ENCODE data around the gene CCDC85C.
A peak's percentile ranks its signal among the peaks of the same experiment; 100 is the strongest.

CCDC85C gene

GRCh38 chr14:99603471-99604277 is at the start of gene CCDC85C:
CCDC85C (minus strand) TSS chr14:99604207; CDS start chr14:99603959, 248 bp downstream.
- no peak for TF ChIP-seq FOXP2 (optimal IDR thresholded peaks at IDR 0.05; ENCODE audit: control extremely low read depth, extremely low read length, insufficient read depth)
- TF ChIP-seq POLR2AphosphoS5 (IDR thresholded peaks at IDR 0.05; ENCODE audit: borderline replicate concordance, low read depth, low read length) = no peak
- no peak for TF ChIP-seq EZH2 (IDR thresholded peaks at IDR 0.05)
- Histone ChIP-seq H3K9ac (ENCODE audit: insufficient read length) (peak within 1 kb of the TSS; percentile 81), H3K9me3 (ENCODE audit: low read depth, low read length) (no peaks in the 10 kb centered on the region), H3K36me3 (ENCODE audit: insufficient read depth, low read length) (no peaks in the 10 kb centered on the region), H3K27ac (peak within 1 kb of the TSS; percentile 73), H3K4me3 (peak within 1 kb of the TSS; percentile 97)
- DNase-seq (ENCODE audit: low read depth, low spot score) = no peak

DNA sequence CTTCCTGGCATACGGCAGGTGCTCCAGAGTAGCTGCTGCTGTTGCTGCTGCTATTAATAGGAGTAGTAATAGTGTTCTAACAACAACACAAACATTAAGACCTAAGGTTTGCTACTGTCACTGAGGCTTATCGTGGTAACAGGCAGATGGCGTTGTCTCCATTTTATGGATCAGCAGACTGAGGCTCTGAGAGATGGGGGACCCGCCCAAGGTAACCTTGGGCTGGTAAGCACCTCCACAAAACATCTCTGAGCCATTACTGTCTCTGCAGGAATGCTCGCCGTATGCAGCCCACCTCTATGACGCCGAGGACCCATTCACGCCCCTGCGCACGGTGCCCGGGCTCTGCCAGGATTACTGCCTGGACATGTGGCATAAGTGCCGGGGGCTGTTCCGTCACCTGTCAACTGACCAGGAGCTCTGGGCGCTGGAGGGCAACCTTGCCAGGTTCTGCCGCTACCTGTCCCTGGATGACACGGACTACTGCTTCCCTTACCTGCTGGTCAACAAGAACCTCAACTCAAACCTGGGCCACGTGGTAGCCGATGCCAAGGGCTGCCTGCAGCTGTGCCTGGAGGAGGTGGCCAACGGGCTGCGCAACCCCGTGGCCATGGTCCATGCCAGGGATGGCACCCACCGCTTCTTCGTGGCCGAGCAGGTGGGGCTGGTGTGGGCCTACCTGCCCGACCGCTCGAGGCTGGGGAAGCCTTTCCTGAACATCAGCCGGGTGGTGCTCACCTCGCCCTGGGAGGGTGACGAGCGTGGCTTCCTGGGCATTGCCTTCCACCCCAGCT is 48.1 kb upstream of the CCDC85C start:
- Histone ChIP-seq H3K9me3 (ENCODE audit: low read depth, low read length) (no peaks in the 10 kb centered on the region), H3K9ac (ENCODE audit: insufficient read length) (no peak overlapping the region), H3K4me3 (no peak overlapping the region), H3K27ac (no peak overlapping the region), H3K36me3 (ENCODE audit: insufficient read depth, low read length) (no peaks in the 10 kb centered on the region)
- no peak for DNase-seq (ENCODE audit: low read depth, low spot score)
- TF ChIP-seq EZH2 (IDR thresholded peaks at IDR 0.05) (no peak), POLR2AphosphoS5 (IDR thresholded peaks at IDR 0.05; ENCODE audit: borderline replicate concordance, low read depth, low read length) (no peak), FOXP2 (optimal IDR thresholded peaks at IDR 0.05; ENCODE audit: control extremely low read depth, extremely low read length, insufficient read depth) (no peak)

DNA sequence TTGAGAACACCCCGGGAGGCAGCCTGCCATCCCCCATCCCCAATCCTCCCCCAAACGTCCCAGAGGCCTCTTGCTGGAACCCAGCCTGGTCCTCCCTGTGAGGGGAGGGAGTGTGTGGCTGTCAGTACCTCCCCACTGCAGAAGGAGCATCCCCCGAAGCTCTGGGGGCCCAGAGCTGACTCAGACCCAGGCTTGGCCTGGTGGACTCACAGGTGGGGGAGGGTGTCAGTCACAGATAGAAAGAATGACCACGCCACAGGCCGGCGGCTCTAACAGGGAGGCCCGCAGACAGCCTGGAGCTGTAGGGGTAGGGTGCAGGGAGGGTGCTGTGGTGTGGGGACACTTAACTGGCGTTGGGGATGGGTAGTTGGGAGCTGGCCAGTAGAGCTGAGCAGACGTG is 46.2 kb upstream of the CCDC85C start:
- no peak for DNase-seq (ENCODE audit: low read depth, low spot score)
- no peak overlapping the region for H3K9ac ChIP-seq (ENCODE audit: insufficient read length)
- TF ChIP-seq FOXP2 (optimal IDR thresholded peaks at IDR 0.05; ENCODE audit: control extremely low read depth, extremely low read length, insufficient read depth) (no peak), EZH2 (IDR thresholded peaks at IDR 0.05) (no peak), POLR2AphosphoS5 (IDR thresholded peaks at IDR 0.05; ENCODE audit: borderline replicate concordance, low read depth, low read length) (no peak)
- H3K9me3 ChIP-seq (ENCODE audit: low read depth, low read length) = no peaks in the 10 kb centered on the region
- no peaks in the 10 kb centered on the region for H3K36me3 ChIP-seq (ENCODE audit: insufficient read depth, low read length)
- no peak overlapping the region for H3K4me3 ChIP-seq
- H3K27ac ChIP-seq = no peak overlapping the region

- no peak for TF ChIP-seq EZH2 (IDR thresholded peaks at IDR 0.05)
- no peak for TF ChIP-seq FOXP2 (optimal IDR thresholded peaks at IDR 0.05; ENCODE audit: control extremely low read depth, extremely low read length, insufficient read depth)
- no peak for TF ChIP-seq POLR2AphosphoS5 (IDR thresholded peaks at IDR 0.05; ENCODE audit: borderline replicate concordance, low read depth, low read length)
- H3K9me3 ChIP-seq (ENCODE audit: low read depth, low read length) = no peaks in the 10 kb centered on the region
- no peak overlapping the region for H3K4me3 ChIP-seq
- H3K9ac ChIP-seq (ENCODE audit: insufficient read length) = no peak overlapping the region
- no peaks in the 10 kb centered on the region for H3K36me3 ChIP-seq (ENCODE audit: insufficient read depth, low read length)
- H3K27ac ChIP-seq = no peak overlapping the region
- DNase-seq (ENCODE audit: low read depth, low spot score) = no peak
These were observed 45.6 kb upstream of the CCDC85C start for GRCh38 chr14:99649643-99650042.

DNA sequence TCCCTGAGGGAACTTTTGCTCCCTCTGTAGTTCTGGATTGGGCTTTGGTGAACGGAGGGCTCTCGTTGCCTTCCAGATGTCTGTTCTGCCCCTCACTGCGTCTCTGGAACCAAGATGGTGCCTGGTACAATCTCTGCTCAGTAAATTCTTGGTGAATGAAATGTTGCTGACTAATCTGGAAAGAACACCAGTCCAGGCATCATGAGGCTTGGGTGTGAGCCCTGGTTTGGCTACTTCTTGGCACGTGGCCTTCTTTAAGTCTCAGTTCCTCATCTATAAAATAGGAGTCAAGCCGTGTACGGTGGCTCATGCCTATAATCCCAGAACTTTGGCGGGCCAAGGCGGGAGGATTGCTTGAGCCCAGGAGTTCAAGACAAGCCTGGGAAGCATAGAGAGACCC is 45.2 kb upstream of the CCDC85C start:
- DNase-seq (ENCODE audit: low read depth, low spot score) = no peak
- no peaks in the 10 kb centered on the region for H3K9me3 ChIP-seq (ENCODE audit: low read depth, low read length)

DNA sequence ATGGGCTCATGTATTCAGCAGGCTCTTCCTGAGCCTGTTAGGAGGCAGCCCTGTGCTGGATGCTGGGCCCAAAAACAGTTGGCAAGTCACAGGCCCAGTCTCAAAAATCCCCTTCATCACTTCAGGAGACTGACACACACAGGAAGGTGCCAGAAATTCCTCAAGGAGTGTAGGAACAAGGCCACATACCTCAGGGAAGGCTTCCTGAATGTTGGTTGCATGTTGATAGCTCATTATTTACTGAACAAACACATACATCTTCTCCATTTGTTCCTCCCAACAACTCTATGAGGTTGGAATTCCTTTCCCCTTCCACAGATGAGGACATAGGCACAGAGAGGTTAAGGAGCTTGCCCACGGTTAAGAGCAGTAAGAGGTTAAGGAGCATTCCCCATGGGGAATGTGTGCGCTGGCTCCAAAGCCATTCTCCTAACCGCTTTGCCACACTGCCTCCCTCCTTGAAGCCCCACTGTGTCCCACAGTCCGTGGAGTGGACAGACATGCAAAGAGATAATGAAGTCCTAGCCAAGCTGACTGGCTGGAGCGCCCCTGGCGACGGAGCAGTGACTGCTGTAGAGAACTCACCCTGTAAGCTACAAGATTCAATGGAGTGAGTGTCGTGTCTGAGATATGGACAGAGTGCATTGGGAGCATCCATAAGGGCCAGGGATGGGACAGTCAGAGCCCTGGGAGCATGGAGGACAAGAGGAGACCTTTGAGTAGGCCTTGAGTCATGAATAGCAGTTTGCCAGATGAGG is 44.2 kb upstream of the CCDC85C start:
- Histone ChIP-seq H3K4me3 (no peak overlapping the region), H3K9ac (ENCODE audit: insufficient read length) (no peak overlapping the region), H3K9me3 (ENCODE audit: low read depth, low read length) (no peaks in the 10 kb centered on the region), H3K27ac (no peak overlapping the region), H3K36me3 (ENCODE audit: insufficient read depth, low read length) (no peaks in the 10 kb centered on the region)
- TF ChIP-seq FOXP2 (optimal IDR thresholded peaks at IDR 0.05; ENCODE audit: control extremely low read depth, extremely low read length, insufficient read depth) (no peak), POLR2AphosphoS5 (IDR thresholded peaks at IDR 0.05; ENCODE audit: borderline replicate concordance, low read depth, low read length) (no peak), EZH2 (IDR thresholded peaks at IDR 0.05) (no peak)
- DNase-seq (ENCODE audit: low read depth, low spot score) = no peak

More for the DNA sequence above, 45.2 kb upstream of the CCDC85C start:
- Histone ChIP-seq H3K27ac (no peak overlapping the region), H3K9ac (ENCODE audit: insufficient read length) (no peak overlapping the region), H3K36me3 (ENCODE audit: insufficient read depth, low read length) (no peaks in the 10 kb centered on the region), H3K4me3 (no peak overlapping the region)
- no peak for TF ChIP-seq POLR2AphosphoS5 (IDR thresholded peaks at IDR 0.05; ENCODE audit: borderline replicate concordance, low read depth, low read length)
- TF ChIP-seq FOXP2 (optimal IDR thresholded peaks at IDR 0.05; ENCODE audit: control extremely low read depth, extremely low read length, insufficient read depth) = no peak
- no peak for TF ChIP-seq EZH2 (IDR thresholded peaks at IDR 0.05)

- no peaks in the 10 kb centered on the region for H3K9me3 ChIP-seq (ENCODE audit: low read depth, low read length)
- no peak overlapping the region for H3K9ac ChIP-seq (ENCODE audit: insufficient read length)
- TF ChIP-seq EZH2 (IDR thresholded peaks at IDR 0.05) = no peak
- no peak for TF ChIP-seq POLR2AphosphoS5 (IDR thresholded peaks at IDR 0.05; ENCODE audit: borderline replicate concordance, low read depth, low read length)
- no peak for TF ChIP-seq FOXP2 (optimal IDR thresholded peaks at IDR 0.05; ENCODE audit: control extremely low read depth, extremely low read length, insufficient read depth)
- H3K36me3 ChIP-seq (ENCODE audit: insufficient read depth, low read length) = no peaks in the 10 kb centered on the region
- H3K27ac ChIP-seq = no peak overlapping the region
- no peak for DNase-seq (ENCODE audit: low read depth, low spot score)
- no peak overlapping the region for H3K4me3 ChIP-seq
These were observed 43.4 kb upstream of the CCDC85C start for GRCh38 chr14:99647411-99647810.

All from SK-N-MC (cell line).